ENCODE data around the gene GHR.
"Not testable (repeated sequence)": the region's sequence is repeated elsewhere in the genome, so short reads cannot be mapped to it uniquely, and the experiment has no call there.

Gene GHR

DNA sequence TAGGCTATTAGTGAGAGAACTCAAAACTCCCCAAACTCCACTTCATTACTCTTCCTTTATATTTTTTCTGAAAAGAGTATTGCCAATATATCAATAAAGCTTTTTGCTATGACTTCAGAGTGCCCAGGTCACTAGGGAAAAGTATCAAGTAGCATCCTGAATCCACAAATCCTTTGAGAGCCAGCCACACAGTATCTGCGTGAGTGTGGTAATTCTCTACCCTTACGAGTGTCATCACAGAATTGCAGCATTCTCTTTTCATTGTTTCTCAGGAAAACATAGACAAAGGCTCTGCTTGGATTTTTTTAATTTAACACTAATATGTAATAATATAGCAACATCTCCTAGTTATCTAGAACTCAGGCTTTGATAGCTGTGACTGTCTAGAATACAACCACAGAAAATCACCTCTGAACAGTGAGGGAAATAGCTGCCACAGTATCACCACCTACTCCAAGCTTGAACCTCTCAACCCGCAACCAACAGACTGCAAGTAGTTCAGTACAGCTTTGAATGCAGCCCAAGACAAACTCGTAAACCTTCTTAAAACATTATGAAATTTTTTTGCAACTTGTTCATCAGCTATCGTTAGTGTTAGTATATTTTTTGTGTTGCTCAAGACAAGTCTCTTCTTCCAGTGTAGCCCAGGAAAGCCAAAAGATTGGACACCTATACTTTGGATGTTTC, 254.1 kb downstream of the GHR start:
- H3K4me3 ChIP-seq (IDR thresholded peaks at IDR 0.05; ENCODE audit: insufficient read depth, low read depth, low read length): no peak overlapping the region
- H3K4me2 ChIP-seq: no peak overlapping the region
- H3K4me1 ChIP-seq (ENCODE audit: low read depth, poor library complexity, severe bottlenecking): peaks cover 46% of the 10 kb centered on the region
- no peaks in the 10 kb centered on the region for H3K27me3 ChIP-seq (ENCODE audit: insufficient read depth, low read depth)
- H2AFZ ChIP-seq (ENCODE audit: low read depth): no peak overlapping the region
- H3K9ac ChIP-seq: no peak overlapping the region
- no peaks in the 10 kb centered on the region for H3K79me2 ChIP-seq (ENCODE audit: insufficient read depth, low read depth)
- H4K20me1 ChIP-seq (ENCODE audit: insufficient read depth): no peaks in the 10 kb centered on the region
- H3K27ac ChIP-seq: no peak overlapping the region
- no peaks in the 10 kb centered on the region for H3K36me3 ChIP-seq (ENCODE audit: insufficient read depth)
- TF ChIP-seq, protein P1, sequence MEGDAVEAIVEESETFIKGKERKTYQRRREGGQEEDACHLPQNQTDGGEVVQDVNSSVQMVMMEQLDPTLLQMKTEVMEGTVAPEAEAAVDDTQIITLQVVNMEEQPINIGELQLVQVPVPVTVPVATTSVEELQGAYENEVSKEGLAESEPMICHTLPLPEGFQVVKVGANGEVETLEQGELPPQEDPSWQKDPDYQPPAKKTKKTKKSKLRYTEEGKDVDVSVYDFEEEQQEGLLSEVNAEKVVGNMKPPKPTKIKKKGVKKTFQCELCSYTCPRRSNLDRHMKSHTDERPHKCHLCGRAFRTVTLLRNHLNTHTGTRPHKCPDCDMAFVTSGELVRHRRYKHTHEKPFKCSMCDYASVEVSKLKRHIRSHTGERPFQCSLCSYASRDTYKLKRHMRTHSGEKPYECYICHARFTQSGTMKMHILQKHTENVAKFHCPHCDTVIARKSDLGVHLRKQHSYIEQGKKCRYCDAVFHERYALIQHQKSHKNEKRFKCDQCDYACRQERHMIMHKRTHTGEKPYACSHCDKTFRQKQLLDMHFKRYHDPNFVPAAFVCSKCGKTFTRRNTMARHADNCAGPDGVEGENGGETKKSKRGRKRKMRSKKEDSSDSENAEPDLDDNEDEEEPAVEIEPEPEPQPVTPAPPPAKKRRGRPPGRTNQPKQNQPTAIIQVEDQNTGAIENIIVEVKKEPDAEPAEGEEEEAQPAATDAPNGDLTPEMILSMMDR (conservative IDR thresholded peaks at IDR 0.05; ENCODE audit: low read depth, low read length): no peak

DNA sequence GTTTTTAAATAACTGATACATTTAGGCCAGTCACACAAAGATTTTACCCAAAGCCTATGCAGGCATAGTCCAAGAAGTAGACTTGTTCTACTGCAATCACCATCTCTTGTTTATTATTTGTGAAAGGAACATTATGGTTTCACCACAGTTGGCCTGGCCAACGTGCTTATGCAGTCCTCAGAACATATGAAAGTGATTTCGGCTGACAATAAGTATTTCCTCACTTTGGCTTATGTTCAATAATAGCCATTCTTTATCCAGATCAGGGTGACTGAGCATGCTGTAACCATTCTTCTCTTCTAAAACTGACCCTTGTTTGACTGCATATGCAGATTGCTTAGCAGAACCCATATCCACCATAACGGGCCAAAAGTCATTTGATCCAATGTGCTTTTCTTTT, 256.8 kb downstream of the GHR start:
- TF ChIP-seq, protein P1 (conservative IDR thresholded peaks at IDR 0.05; ENCODE audit: low read depth, low read length): no peak

DNA sequence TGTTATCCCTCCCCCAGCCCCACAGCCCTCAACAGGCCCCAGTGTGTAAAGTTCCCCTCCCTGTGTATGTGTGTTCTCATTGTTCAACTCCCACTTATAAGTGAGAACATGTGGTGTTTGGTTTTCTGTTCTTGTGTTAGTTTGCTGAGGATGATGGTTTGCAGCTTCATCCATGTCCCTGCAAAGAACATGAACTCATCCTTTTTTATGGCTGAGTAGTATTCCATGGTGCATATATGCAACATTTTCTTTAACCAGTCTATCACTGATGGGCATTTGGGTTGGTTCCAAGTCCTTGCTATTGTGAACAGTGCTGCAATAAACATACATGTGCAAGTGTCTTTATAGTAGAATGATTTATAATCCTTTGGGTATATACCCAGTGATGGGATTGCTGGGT, 261.8 kb downstream of the GHR start:
- H3K79me2 ChIP-seq (ENCODE audit: insufficient read depth, low read depth); H3K27me3 ChIP-seq (ENCODE audit: insufficient read depth, low read depth); H4K20me1 ChIP-seq (ENCODE audit: insufficient read depth); H3K27ac ChIP-seq; H2AFZ ChIP-seq (ENCODE audit: low read depth); H3K4me1 ChIP-seq (ENCODE audit: low read depth, poor library complexity, severe bottlenecking); H3K4me3 ChIP-seq (IDR thresholded peaks at IDR 0.05; ENCODE audit: insufficient read depth, low read depth, low read length); H3K36me3 ChIP-seq (ENCODE audit: insufficient read depth); H3K9ac ChIP-seq; H3K4me2 ChIP-seq: not testable (repeated sequence)

More for the DNA sequence above, 256.8 kb downstream of the GHR start:
- H3K27ac ChIP-seq: no peak overlapping the region
- H3K36me3 ChIP-seq (ENCODE audit: insufficient read depth): no peaks in the 10 kb centered on the region
- H3K4me1 ChIP-seq (ENCODE audit: low read depth, poor library complexity, severe bottlenecking): peaks cover 34% of the 10 kb centered on the region
- H3K4me3 ChIP-seq (IDR thresholded peaks at IDR 0.05; ENCODE audit: insufficient read depth, low read depth, low read length): no peak overlapping the region
- H3K9ac ChIP-seq: no peak overlapping the region
- no peak overlapping the region for H2AFZ ChIP-seq (ENCODE audit: low read depth)
- no peaks in the 10 kb centered on the region for H3K27me3 ChIP-seq (ENCODE audit: insufficient read depth, low read depth)
- H4K20me1 ChIP-seq (ENCODE audit: insufficient read depth): no peaks in the 10 kb centered on the region
- no peak overlapping the region for H3K4me2 ChIP-seq
- H3K79me2 ChIP-seq (ENCODE audit: insufficient read depth, low read depth): no peaks in the 10 kb centered on the region

DNA sequence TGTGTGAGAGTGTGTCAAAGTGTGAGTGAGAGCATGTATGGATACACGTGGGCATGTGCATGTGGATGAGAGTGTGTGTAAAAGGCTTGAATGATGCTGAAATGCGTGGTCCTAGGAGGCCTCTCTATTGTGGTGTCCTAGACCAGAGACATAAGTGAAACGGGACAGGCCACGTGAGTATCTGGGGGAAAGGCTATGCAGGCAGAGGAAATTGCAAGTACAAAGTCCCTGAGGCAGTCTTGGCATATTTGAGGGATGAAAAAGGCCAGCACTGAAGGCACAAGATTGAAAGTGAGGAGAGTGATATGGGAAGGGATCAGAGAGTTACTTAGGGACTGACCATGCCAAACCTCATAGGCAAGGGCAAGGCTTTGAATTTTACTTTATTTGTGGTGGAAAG, 266.2 kb downstream of the GHR start:
- Histone ChIP-seq H3K36me3 (ENCODE audit: insufficient read depth) (no peaks in the 10 kb centered on the region), H3K4me3 (IDR thresholded peaks at IDR 0.05; ENCODE audit: insufficient read depth, low read depth, low read length) (no peak overlapping the region), H3K27ac (no peak overlapping the region), H3K27me3 (ENCODE audit: insufficient read depth, low read depth) (no peaks in the 10 kb centered on the region), H3K79me2 (ENCODE audit: insufficient read depth, low read depth) (no peaks in the 10 kb centered on the region), H3K4me2 (no peak overlapping the region), H2AFZ (ENCODE audit: low read depth) (no peak overlapping the region), H3K9ac (no peak overlapping the region), H4K20me1 (ENCODE audit: insufficient read depth) (no peaks in the 10 kb centered on the region), H3K4me1 (ENCODE audit: low read depth, poor library complexity, severe bottlenecking) (no peaks in the 10 kb centered on the region)
- TF ChIP-seq, protein P1 (conservative IDR thresholded peaks at IDR 0.05; ENCODE audit: low read depth, low read length): no peak

DNA sequence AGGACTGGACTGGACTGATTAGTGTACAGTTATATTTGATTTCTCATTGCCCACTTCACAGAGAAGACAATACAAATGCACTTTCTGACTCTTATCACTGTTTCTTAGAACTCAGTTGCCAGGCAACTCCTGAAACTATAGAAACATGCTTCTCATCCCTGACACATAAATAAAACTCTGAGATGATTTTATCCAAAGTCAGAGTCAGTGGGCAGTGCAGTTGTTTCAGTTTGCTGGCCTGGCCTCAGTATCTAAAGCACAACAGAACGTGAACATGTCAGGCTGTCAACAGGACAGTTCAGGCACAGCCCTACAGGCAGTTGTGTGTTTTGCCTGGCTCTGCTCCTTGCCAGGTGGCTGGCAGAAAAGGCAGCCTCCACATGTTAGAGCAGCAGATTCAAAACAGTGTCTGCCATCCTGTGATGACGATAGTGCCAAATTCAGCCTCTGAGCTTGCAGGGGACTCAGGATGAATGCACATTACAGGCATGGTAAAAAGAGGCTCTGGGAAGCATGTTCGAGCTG, 268.2 kb downstream of the GHR start:
- Histone ChIP-seq H3K79me2 (ENCODE audit: insufficient read depth, low read depth) (no peaks in the 10 kb centered on the region), H3K4me2 (no peak overlapping the region), H3K27me3 (ENCODE audit: insufficient read depth, low read depth) (no peaks in the 10 kb centered on the region), H3K9ac (no peak overlapping the region), H4K20me1 (ENCODE audit: insufficient read depth) (no peaks in the 10 kb centered on the region), H3K4me1 (ENCODE audit: low read depth, poor library complexity, severe bottlenecking) (no peaks in the 10 kb centered on the region), H2AFZ (ENCODE audit: low read depth) (no peak overlapping the region), H3K36me3 (ENCODE audit: insufficient read depth) (no peaks in the 10 kb centered on the region), H3K4me3 (IDR thresholded peaks at IDR 0.05; ENCODE audit: insufficient read depth, low read depth, low read length) (no peak overlapping the region), H3K27ac (no peak overlapping the region)
- TF ChIP-seq, protein P1 (conservative IDR thresholded peaks at IDR 0.05; ENCODE audit: low read depth, low read length): no peak
